Renal cortical epithelial cell (primary cell): Measurements from ENCODE around the gene NFE2L1. TPM values are rescaled to one million over a fixed set of nuclear protein-coding genes. Genes with fewer than 3 reads are reported as not detected.
"Not testable (repeated sequence)": the region's sequence is repeated elsewhere in the genome, so short reads cannot be mapped to it uniquely, and the experiment has no call there.

ENCODE experiments used
- DNase-seq: peaks from one replicate; pipeline ENCODE4 v3.0.0-alpha.2; 2011; ENCODE audit warnings: low read depth
- total RNA-seq: library from RNA; depleted of rRNA; stranded (reverse); fragments of >200 nt; gene quantifications from 2 replicates; pipeline ENCODE4 v1.2.3, GENCODE V29; 2014

The NFE2L1 gene
- total RNA-seq, 1 donor from 2014 or later = 267 TPM

GRCh38 chr17:48067808-48068207, 19.6 kb downstream of the NFE2L1 start:
- DNase-seq = not testable (repeated sequence)

- DNase-seq = peak; percentile 63
These were observed 20.4 kb downstream of the NFE2L1 start for GRCh38 chr17:48068491-48068961.

- no peak for DNase-seq
These were observed 22.0 kb downstream of the NFE2L1 start for GRCh38 chr17:48070195-48070594.

- DNase-seq = no peak
These were observed 23.5 kb downstream of the NFE2L1 start for GRCh38 chr17:48071654-48072053.

- not testable (repeated sequence) for DNase-seq
These were observed 24.7 kb downstream of the NFE2L1 start for GRCh38 chr17:48072811-48073210.

- DNase-seq = not testable (repeated sequence)
These were observed 25.5 kb downstream of the NFE2L1 start for GRCh38 chr17:48073566-48074094.

GRCh38 chr17:48074322-48075081, 26.3 kb downstream of the NFE2L1 start:
- DNase-seq = peak; percentile 95

GRCh38 chr17:48077152-48077551, 29.0 kb downstream of the NFE2L1 start:
- not testable (repeated sequence) for DNase-seq

GRCh38 chr17:48081858-48082257, 33.7 kb downstream of the NFE2L1 start:
- no peak for DNase-seq

- DNase-seq = no peak
These were observed 36.8 kb downstream of the NFE2L1 start for GRCh38 chr17:48084932-48085331.

GRCh38 chr17:48093341-48094045, 45.3 kb downstream of the NFE2L1 start:
- DNase-seq = peak; percentile 71

GRCh38 chr17:48095611-48096010, 47.5 kb downstream of the NFE2L1 start:
- no peak for DNase-seq

GRCh38 chr17:48100160-48100559, 52.0 kb downstream of the NFE2L1 start:
- no peak for DNase-seq

- peak; percentile 26 for DNase-seq
These were observed 52.4 kb downstream of the NFE2L1 start for GRCh38 chr17:48100591-48101011.

GRCh38 chr17:48101012-48101720, 53.0 kb downstream of the NFE2L1 start, which contains the start of gene CBX1:
Gene CBX1, minus strand, starts transcription at chr17:48101478. Its CDS starts 24,474 bp downstream, at chr17:48077004.
- peak; percentile 85 for DNase-seq

GRCh38 chr17:48102043-48102750, 54.0 kb downstream of the NFE2L1 start:
- no peak for DNase-seq

GRCh38 chr17:48102798-48103715, 54.9 kb downstream of the NFE2L1 start:
- no peak for DNase-seq

- DNase-seq = no peak
These were observed 56.3 kb downstream of the NFE2L1 start for GRCh38 chr17:48104440-48104839.

- DNase-seq = no peak
These were observed 58.6 kb downstream of the NFE2L1 start for GRCh38 chr17:48106802-48107136.
